Measurements from ENCODE around the gene NAPA.

- TF ChIP-seq, protein P1, sequence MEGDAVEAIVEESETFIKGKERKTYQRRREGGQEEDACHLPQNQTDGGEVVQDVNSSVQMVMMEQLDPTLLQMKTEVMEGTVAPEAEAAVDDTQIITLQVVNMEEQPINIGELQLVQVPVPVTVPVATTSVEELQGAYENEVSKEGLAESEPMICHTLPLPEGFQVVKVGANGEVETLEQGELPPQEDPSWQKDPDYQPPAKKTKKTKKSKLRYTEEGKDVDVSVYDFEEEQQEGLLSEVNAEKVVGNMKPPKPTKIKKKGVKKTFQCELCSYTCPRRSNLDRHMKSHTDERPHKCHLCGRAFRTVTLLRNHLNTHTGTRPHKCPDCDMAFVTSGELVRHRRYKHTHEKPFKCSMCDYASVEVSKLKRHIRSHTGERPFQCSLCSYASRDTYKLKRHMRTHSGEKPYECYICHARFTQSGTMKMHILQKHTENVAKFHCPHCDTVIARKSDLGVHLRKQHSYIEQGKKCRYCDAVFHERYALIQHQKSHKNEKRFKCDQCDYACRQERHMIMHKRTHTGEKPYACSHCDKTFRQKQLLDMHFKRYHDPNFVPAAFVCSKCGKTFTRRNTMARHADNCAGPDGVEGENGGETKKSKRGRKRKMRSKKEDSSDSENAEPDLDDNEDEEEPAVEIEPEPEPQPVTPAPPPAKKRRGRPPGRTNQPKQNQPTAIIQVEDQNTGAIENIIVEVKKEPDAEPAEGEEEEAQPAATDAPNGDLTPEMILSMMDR (conservative IDR thresholded peaks at IDR 0.05): no peak
- TF ChIP-seq EZH2 (IDR thresholded peaks at IDR 0.05; ENCODE audit: low read depth): no peak
Observed at GRCh38 chr19:47520343-47520806, 5.5 kb upstream of the NAPA start.

All from PC-9 (cell line).